Right renal pelvis (tissue), 4 donors: ENCODE data around the gene HAL. TPM values are rescaled to one million over a fixed set of nuclear protein-coding genes. Genes with fewer than 3 reads are reported as not detected.
"Not testable (repeated sequence)": the region's sequence is repeated elsewhere in the genome, so short reads cannot be mapped to it uniquely, and the experiment has no call there.

ENCODE experiments used
- DNase-seq, 4 donors: peaks; one replicate each; pipeline ENCODE4 v3.0.0-alpha.2; 2013; ENCODE audit warnings: low read depth in 4 of 4, low spot score in 3 of 4, missing footprints in 1 of 4
- polyA plus RNA-seq, 4 donors: library from polyadenylated mRNA; unstranded; fragments of 120-200 nt; gene quantifications; one replicate each; pipeline ENCODE4 v1.2.1, GENCODE V29; 2013; ENCODE audit not compliant: insufficient read length in 4 of 4

Gene HAL
- polyA plus RNA-seq, 4 donors: 0.35 to 0.42 (median 0.38) TPM

- no peak for DNase-seq
These were observed 17.4 kb downstream of the HAL start for GRCh38 chr12:95978774-95979173.

- DNase-seq: no peak
These were observed 17.8 kb downstream of the HAL start for GRCh38 chr12:95978351-95978750.

- no peak for DNase-seq
These were observed 18.3 kb downstream of the HAL start for GRCh38 chr12:95977764-95978305.

- no peak for DNase-seq
These were observed 19.7 kb downstream of the HAL start for GRCh38 chr12:95976416-95976832.

- DNase-seq: no peak
These were observed 20.7 kb downstream of the HAL start for GRCh38 chr12:95975491-95975890.

GRCh38 chr12:95974358-95974757 lies 21.8 kb downstream of the HAL start:
- no peak for DNase-seq

- no peak for DNase-seq
These were observed 23.2 kb downstream of the HAL start for GRCh38 chr12:95972832-95973456.

GRCh38 chr12:95970905-95971304 lies 25.2 kb downstream of the HAL start:
- no peak for DNase-seq

- DNase-seq: not testable (repeated sequence)
These were observed 27.0 kb downstream of the HAL start for GRCh38 chr12:95969116-95969515.

GRCh38 chr12:95967301-95967700 lies 28.8 kb downstream of the HAL start:
- no peak for DNase-seq

GRCh38 chr12:95966287-95966870 lies 29.8 kb downstream of the HAL start:
- DNase-seq: no peak

GRCh38 chr12:95963096-95963495 lies 33.0 kb downstream of the HAL start:
- no peak for DNase-seq

- no peak for DNase-seq
These were observed 33.9 kb downstream of the HAL start for GRCh38 chr12:95962222-95962621.

- DNase-seq: no peak
These were observed 35.9 kb downstream of the HAL start for GRCh38 chr12:95960241-95960640.

GRCh38 chr12:95959107-95959506 lies 37.0 kb downstream of the HAL start:
- no peak for DNase-seq

- DNase-seq: no peak
These were observed 39.5 kb downstream of the HAL start for GRCh38 chr12:95956557-95957145.

- DNase-seq: no peak
These were observed 40.5 kb downstream of the HAL start for GRCh38 chr12:95955549-95956159.

GRCh38 chr12:95953000-95953399 lies 43.1 kb downstream of the HAL start:
- no peak for DNase-seq

- DNase-seq: no peak
These were observed 44.6 kb downstream of the HAL start for GRCh38 chr12:95951515-95951914.

GRCh38 chr12:95949477-95950206 lies 46.5 kb downstream of the HAL start:
- no peak for DNase-seq
